Gastrocnemius medialis (tissue), 4 donors: ENCODE data around the gene PPCS.

ENCODE experiments used
- CTCF ChIP-seq, 5 experiments: fragments of 450-650 bp in 3 of 5; fragments of 200-600 bp in 2 of 5; sonication (generic) in 2 of 5; IDR thresholded peaks in 4 of 5; conservative IDR thresholded peaks in 1 of 5; 1 replicate in 4 of 5; 2 replicates in 1 of 5; pipeline ENCODE4 v1.5.1; 2016 to 2019; ENCODE audit warnings: antibody characterized with exemption in 5 of 5, mild to moderate bottlenecking in 3 of 5, moderate library complexity in 3 of 5
- POLR2A ChIP-seq, 2 donors: fragments of 450-650 bp; IDR thresholded peaks; one replicate each; pipeline ENCODE4 v1.6.1; 2017; ENCODE audit warnings: antibody characterized with exemption in 2 of 2, mild to moderate bottlenecking in 2 of 2, moderate library complexity in 2 of 2

- TF ChIP-seq CTCF (IDR thresholded peaks at IDR 0.05 in 4 of 5, conservative IDR thresholded peaks at IDR 0.05 in 1 of 5) (no peak), POLR2A (IDR thresholded peaks at IDR 0.05) (no peak)
Observed at GRCh38 chr1:42480921-42481320, 24.6 kb downstream of the PPCS start.
